Lower leg skin (tissue), 4 donors: ENCODE results near the gene JMY. TPM values are rescaled to one million over a fixed set of nuclear protein-coding genes. Genes with fewer than 3 reads are reported as not detected.

ENCODE experiments used
- DNase-seq, 2 donors: peaks; one replicate each; pipeline ENCODE4 v3.0.0-alpha.2; 2019; ENCODE audit warnings: low spot score in 2 of 2
- H3K4me3 ChIP-seq: fragments of 200-600 bp; sonication (generic); 2 replicates; pipeline ENCODE4 v1.5.1; 2017; ENCODE audit warnings: mild to moderate bottlenecking, low read depth; ENCODE audit not compliant: poor library complexity, severe bottlenecking
- POLR2A ChIP-seq, 2 donors: fragments of 450-650 bp; IDR thresholded peaks; one replicate each; pipeline ENCODE4 v1.6.1; 2016 to 2017; ENCODE audit warnings: antibody characterized with exemption in 2 of 2, mild to moderate bottlenecking in 1 of 2, moderate library complexity in 1 of 2
- WGBS, 2 donors: methylation state at CpG; one replicate each; pipeline ENCODE4 v1.1.5; 2018; 5-methylcytosine and 5-hydroxymethylcytosine counted together
- intact Hi-C: fragments of 100-400 bp; cut with DNase I; formaldehyde crosslinking; loops from one replicate; pipeline ENCODE4 v1.15.0; 2023; ENCODE audit warnings: low total_unique reads
- total RNA-seq, 4 donors: library from RNA; depleted of rRNA; stranded (reverse); fragments of >200 nt; gene quantifications; one replicate each; pipeline ENCODE4 v1.1.0, GENCODE V29; 2016
- TF ChIP-seq, protein P1 (sequence below), 3 donors: fragments of 450-650 bp; IDR thresholded peaks; one replicate each; pipeline ENCODE4 v1.5.1; 2016; ENCODE audit warnings: antibody characterized with exemption in 3 of 3, mild to moderate bottlenecking in 3 of 3, moderate library complexity in 2 of 3

Gene JMY
- total RNA-seq, 4 donors from 2014 or later: 25.6 to 38.8 (median 30.5) TPM

- intact Hi-C loops: no loop called here
Observed at GRCh38 chr5:79267180-79267579, 31.2 kb downstream of the JMY start.

GRCh38 chr5:79269733-79270166, 33.8 kb downstream of the JMY start:
- DNase-seq: no peak
- WGBS, 2 donors: 88 to 90% methylated on average over 3 of the region's 3 CpGs
- no peak overlapping the region for H3K4me3 ChIP-seq
- intact Hi-C loops: no loop called here
- no peak for TF ChIP-seq POLR2A (IDR thresholded peaks at IDR 0.05)
- TF ChIP-seq, protein P1, sequence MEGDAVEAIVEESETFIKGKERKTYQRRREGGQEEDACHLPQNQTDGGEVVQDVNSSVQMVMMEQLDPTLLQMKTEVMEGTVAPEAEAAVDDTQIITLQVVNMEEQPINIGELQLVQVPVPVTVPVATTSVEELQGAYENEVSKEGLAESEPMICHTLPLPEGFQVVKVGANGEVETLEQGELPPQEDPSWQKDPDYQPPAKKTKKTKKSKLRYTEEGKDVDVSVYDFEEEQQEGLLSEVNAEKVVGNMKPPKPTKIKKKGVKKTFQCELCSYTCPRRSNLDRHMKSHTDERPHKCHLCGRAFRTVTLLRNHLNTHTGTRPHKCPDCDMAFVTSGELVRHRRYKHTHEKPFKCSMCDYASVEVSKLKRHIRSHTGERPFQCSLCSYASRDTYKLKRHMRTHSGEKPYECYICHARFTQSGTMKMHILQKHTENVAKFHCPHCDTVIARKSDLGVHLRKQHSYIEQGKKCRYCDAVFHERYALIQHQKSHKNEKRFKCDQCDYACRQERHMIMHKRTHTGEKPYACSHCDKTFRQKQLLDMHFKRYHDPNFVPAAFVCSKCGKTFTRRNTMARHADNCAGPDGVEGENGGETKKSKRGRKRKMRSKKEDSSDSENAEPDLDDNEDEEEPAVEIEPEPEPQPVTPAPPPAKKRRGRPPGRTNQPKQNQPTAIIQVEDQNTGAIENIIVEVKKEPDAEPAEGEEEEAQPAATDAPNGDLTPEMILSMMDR (IDR thresholded peaks at IDR 0.05): no peak

More at GRCh38 chr5:79267180-79267579, 31.2 kb downstream of the JMY start:
- DNase-seq: no peak
- H3K4me3 ChIP-seq: no peak overlapping the region
- TF ChIP-seq POLR2A (IDR thresholded peaks at IDR 0.05): no peak
- TF ChIP-seq, protein P1 (IDR thresholded peaks at IDR 0.05): no peak

DNA sequence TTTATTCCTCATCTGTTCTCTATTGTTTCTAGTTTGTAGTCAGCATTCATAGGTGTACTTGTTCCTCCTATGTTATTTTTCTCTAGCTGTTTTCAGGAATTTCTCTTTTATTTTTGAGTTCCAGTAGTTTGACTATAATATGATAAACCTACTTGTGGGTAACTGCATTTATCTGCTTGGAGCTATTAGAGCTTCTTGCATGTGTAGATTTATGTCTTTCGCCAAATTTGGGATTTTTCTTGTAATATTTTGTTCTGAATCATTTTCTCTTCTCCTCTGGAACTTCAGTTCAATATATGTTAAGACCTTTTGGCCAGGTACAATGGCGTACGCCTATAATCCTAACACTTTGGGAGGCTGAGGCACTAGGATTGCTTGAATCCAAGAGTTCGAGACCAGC, 37.4 kb downstream of the JMY start:
- H3K4me3 ChIP-seq: no peak overlapping the region
- DNase-seq: no peak
- WGBS, 2 donors: 97% methylated on average over 4 of the region's 4 CpGs
- intact Hi-C loops: no loop called here
- TF ChIP-seq, protein P1 (IDR thresholded peaks at IDR 0.05): no peak
- no peak for TF ChIP-seq POLR2A (IDR thresholded peaks at IDR 0.05)

GRCh38 chr5:79284846-79285245, 48.9 kb downstream of the JMY start:
- intact Hi-C loops: no loop called here
- 72 to 76% methylated on average over 3 of the region's 3 CpGs for WGBS, 2 donors
- TF ChIP-seq, protein P1 (IDR thresholded peaks at IDR 0.05): no peak
- no peak for TF ChIP-seq POLR2A (IDR thresholded peaks at IDR 0.05)
- H3K4me3 ChIP-seq: no peak overlapping the region
- no peak for DNase-seq

DNA sequence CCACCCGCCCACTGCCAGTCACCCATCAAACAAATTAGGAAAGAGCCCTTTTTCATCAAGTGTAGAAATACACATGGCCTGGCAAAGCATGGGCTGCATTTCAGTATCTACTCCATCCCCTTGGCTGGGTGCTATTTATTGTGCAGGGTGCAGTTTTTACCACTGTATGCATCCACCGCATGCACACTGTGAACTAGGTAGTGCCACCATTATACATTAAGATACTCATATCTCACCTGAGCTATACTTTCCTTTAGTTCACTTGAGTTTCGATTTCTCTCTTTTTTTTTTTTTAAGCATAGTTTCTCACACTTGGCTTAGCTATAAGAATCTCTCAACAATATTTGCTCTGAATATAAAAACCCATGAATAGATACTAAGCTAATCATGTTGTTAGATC, 49.4 kb downstream of the JMY start:
- intact Hi-C loops: no loop called here
- DNase-seq: no peak
- H3K4me3 ChIP-seq: no peak overlapping the region
- 89 to 90% methylated on average over 3 of the region's 3 CpGs for WGBS, 2 donors
- no peak for TF ChIP-seq POLR2A (IDR thresholded peaks at IDR 0.05)
- TF ChIP-seq, protein P1 (IDR thresholded peaks at IDR 0.05): no peak

DNA sequence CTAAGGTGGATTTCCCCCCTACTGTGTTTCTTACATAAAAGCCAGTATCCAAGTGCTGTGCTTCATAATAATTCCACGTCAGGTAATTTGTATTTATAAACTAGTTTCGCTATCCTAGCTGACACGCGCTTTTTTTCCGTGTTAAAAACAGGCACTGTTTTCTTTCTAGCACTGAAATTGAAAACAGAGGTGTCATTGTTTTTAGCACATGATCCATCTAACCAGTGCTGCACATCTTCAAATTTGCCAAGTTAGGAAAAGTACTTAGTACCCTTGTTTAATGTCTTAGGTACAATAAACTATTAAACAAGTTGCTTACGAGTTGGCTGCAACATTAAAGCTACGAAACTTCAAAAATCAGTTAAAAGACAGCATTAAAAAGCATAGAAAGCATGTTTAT, 49.9 kb downstream of the JMY start:
- 74 to 82% methylated on average over 7 of the region's 7 CpGs for WGBS, 2 donors
- no peak overlapping the region for H3K4me3 ChIP-seq
- no peak for DNase-seq
- TF ChIP-seq POLR2A (IDR thresholded peaks at IDR 0.05): no peak
- TF ChIP-seq, protein P1 (IDR thresholded peaks at IDR 0.05): no peak
- intact Hi-C loops: no loop called here
